Keratinocyte (primary cell): ENCODE data around the gene CCBE1. TPM values are rescaled to one million over a fixed set of nuclear protein-coding genes. Genes with fewer than 3 reads are reported as not detected.

Experiments
- DNase-seq: peaks from one replicate; pipeline ENCODE4 v3.0.0-alpha.2; 2011; ENCODE audit warnings: low read depth, missing footprints, low spot score
- FAIRE-seq: peaks from 2 replicates; lab custom pipeline; 2011; peaks lifted over from hg19 to GRCh38; lab: Jason Lieb, UNC
- H2AFZ ChIP-seq: 2 replicates; pipeline ENCODE4 v1.6.0; 2012; ENCODE audit warnings: low read length, control low read depth, inconsistent platforms; ENCODE audit not compliant: control insufficient read depth
- H3K27ac ChIP-seq: 2 replicates; pipeline ENCODE4 v1.5.1; 2011; ENCODE audit warnings: low read length; ENCODE audit not compliant: control insufficient read depth, insufficient read depth
- H3K27me3 ChIP-seq: 3 replicates; pipeline ENCODE4 v1.6.0; 2011; ENCODE audit warnings: low read length; ENCODE audit not compliant: control insufficient read depth, insufficient read depth; ENCODE audit errors: extremely low read depth
- H3K36me3 ChIP-seq, 2 experiments: 2 replicates in 1 of 2; 3 replicates in 1 of 2; pipeline ENCODE4 v1.5.1; 2011; ENCODE audit warnings: low read length in 2 of 2, mild to moderate bottlenecking in 1 of 2; ENCODE audit not compliant: control insufficient read depth in 2 of 2, insufficient read depth in 2 of 2; ENCODE audit errors: extremely low read depth in 1 of 2
- H3K4me1 ChIP-seq: 3 replicates; pipeline ENCODE4 v1.5.1; 2011; ENCODE audit warnings: low read length; ENCODE audit not compliant: control insufficient read depth, insufficient read depth; ENCODE audit errors: extremely low read depth
- H3K4me2 ChIP-seq: 3 replicates; pipeline ENCODE4 v1.6.0; 2011; ENCODE audit warnings: low read depth, low read length; ENCODE audit not compliant: control insufficient read depth, insufficient read depth; ENCODE audit errors: extremely low read depth
- H3K4me3 ChIP-seq, 3 experiments: fragments of 200-600 bp in 1 of 3; sonication (generic) in 1 of 3; 2 replicates in 2 of 3; 3 replicates in 1 of 3; pipeline ENCODE4 v1.5.1; 2011 to 2016; ENCODE audit warnings: low read length in 3 of 3, mild to moderate bottlenecking in 3 of 3, control low read depth in 2 of 3, inconsistent platforms in 1 of 3, low read depth in 1 of 3, mixed read lengths in 1 of 3, mixed run types in 1 of 3, moderate library complexity in 1 of 3; ENCODE audit not compliant: control insufficient read depth in 2 of 3, insufficient read depth in 2 of 3; ENCODE audit errors: extremely low read depth in 1 of 3
- H3K79me2 ChIP-seq: 2 replicates; pipeline ENCODE4 v1.6.0; 2012; ENCODE audit warnings: low read length; ENCODE audit not compliant: control insufficient read depth, insufficient read depth
- H3K9ac ChIP-seq: 3 replicates; pipeline ENCODE4 v1.6.0; 2011; ENCODE audit warnings: low read length; ENCODE audit not compliant: control insufficient read depth, insufficient read depth; ENCODE audit errors: extremely low read depth
- H3K9me1 ChIP-seq: 3 replicates; pipeline ENCODE4 v1.6.0; 2011; ENCODE audit warnings: low read length; ENCODE audit not compliant: control insufficient read depth, insufficient read depth; ENCODE audit errors: extremely low read depth
- H3K9me3 ChIP-seq: 2 replicates; pipeline ENCODE4 v1.5.1; 2012; ENCODE audit warnings: low read depth, low read length; ENCODE audit not compliant: control insufficient read depth
- H4K20me1 ChIP-seq: 3 replicates; pipeline ENCODE4 v1.6.0; 2011; ENCODE audit warnings: low read length; ENCODE audit not compliant: control insufficient read depth, insufficient read depth; ENCODE audit errors: extremely low read depth
- CTCF ChIP-seq, 3 experiments: IDR thresholded peaks in 1 of 3; conservative IDR thresholded peaks in 1 of 3; optimal IDR thresholded peaks in 1 of 3; 2 replicates in 2 of 3; 3 replicates in 1 of 3; pipeline versions ENCODE3 to v1.5.1; 2011; ENCODE audit warnings: low read length in 3 of 3, mild to moderate bottlenecking in 3 of 3, moderate library complexity in 2 of 3, control low read depth in 1 of 3, inconsistent platforms in 1 of 3; ENCODE audit not compliant: insufficient read depth in 2 of 3; ENCODE audit errors: extremely low read depth in 1 of 3
- EZH2 ChIP-seq: IDR thresholded peaks from one replicate; pipeline ENCODE4 v1.6.1; 2012; ENCODE audit warnings: inconsistent platforms, mild to moderate bottlenecking, low read length, moderate library complexity
- dilution Hi-C: fragments of 300-500 bp; cut with MboI; formaldehyde crosslinking; loops from one replicate; pipeline ENCODE4 v1.7.0; 2020; ENCODE audit warnings: low sequenced_read_pairs; ENCODE audit not compliant: extremely low pct_ligation_motif_present
- polyA plus RNA-seq, 5 experiments: library from polyadenylated mRNA; depleted of rRNA in 3 of 5; stranded (reverse) in 3 of 5; stranded (forward) in 1 of 5; unstranded in 1 of 5; fragments of >200 nt; gene quantifications; 1 replicate in 1 of 5; 2 replicates in 3 of 5; 3 replicates in 1 of 5; pipeline versions ENCODE4 v1.2.1 to v1.2.3, GENCODE V29; 2011 to 2012; ENCODE audit warnings: missing spikeins in 2 of 5, low read depth in 1 of 5, low replicate concordance in 1 of 5

CCBE1 gene
- polyA plus RNA-seq, 1 donor (not counting 4 experiments of a cell fraction or from before 2014, with no cell fraction given), result 20.1 TPM

DNA sequence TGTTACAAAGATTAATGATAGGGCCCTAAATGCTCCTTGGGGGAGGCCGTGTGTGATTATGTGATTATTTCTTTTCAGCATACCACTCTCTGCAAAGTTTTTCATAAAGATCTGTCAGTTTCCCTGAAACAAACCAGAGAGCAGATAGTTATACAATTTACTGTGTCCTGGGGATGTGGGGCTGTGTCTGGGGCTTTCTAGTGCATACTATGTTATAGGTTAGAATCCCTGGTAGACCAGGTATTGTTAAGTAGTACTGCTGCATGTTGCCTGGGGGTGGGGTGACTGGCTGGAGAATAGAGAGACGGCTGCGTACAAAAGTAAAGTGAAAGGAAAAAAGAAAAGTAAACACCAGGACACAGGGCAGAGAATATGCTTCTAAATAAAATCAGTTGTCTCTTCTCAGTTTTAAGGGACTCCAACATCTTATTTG lies 3.3 kb upstream of the CCBE1 start:
- Histone ChIP-seq H3K4me1 (peaks cover 55% of the 10 kb centered on the region), H3K36me3 (no peaks in the 10 kb centered on the region), H3K4me3 (peak overlapping the region in 2 of 3 experiments; percentile 59 to 67), H3K79me2 (peaks cover 4% of the 10 kb centered on the region), H3K27ac (peak overlapping the region; percentile 91), H3K9me1 (peaks cover 3% of the 10 kb centered on the region), H3K9me3 (no peaks in the 10 kb centered on the region), H4K20me1 (no peaks in the 10 kb centered on the region), H3K9ac (peak overlapping the region; percentile 73), H2AFZ (peak overlapping the region; percentile 78), H3K4me2 (peak overlapping the region; percentile 97), H3K27me3 (no peaks in the 10 kb centered on the region)
- TF ChIP-seq EZH2, result no peak
- no peak for TF ChIP-seq CTCF (optimal IDR thresholded peaks at IDR 0.05 in 1 of 3, IDR thresholded peaks at IDR 0.05 in 1 of 3, conservative IDR thresholded peaks at IDR 0.05 in 1 of 3; ENCODE audit: extremely low read depth in 1 of 3, insufficient read depth in 2 of 3, low read length in 3 of 3)
- FAIRE-seq (no peak), DNase-seq (no peak)
- dilution Hi-C loops, result no loop called here

GRCh38 chr18:59699750-59700534 lies 2.7 kb upstream of the CCBE1 start:
- Histone ChIP-seq H3K4me1 (peaks cover 61% of the 10 kb centered on the region), H4K20me1 (no peaks in the 10 kb centered on the region), H3K9me3 (no peaks in the 10 kb centered on the region), H3K27ac (peak overlapping the region; percentile 91), H3K79me2 (peaks cover 9% of the 10 kb centered on the region), H3K36me3 (no peaks in the 10 kb centered on the region), H2AFZ (peak overlapping the region; percentile 78), H3K9me1 (peaks cover 3% of the 10 kb centered on the region), H3K9ac (peak overlapping the region; percentile 73), H3K4me2 (peak overlapping the region; percentile 97), H3K4me3 (peak overlapping the region in 2 of 3 experiments; percentile 59 to 67), H3K27me3 (no peaks in the 10 kb centered on the region)
- DNase-seq, result peak; percentile 72
- dilution Hi-C loops, result no loop called here
- peak; percentile 94 for FAIRE-seq
- no peak for TF ChIP-seq CTCF (optimal IDR thresholded peaks at IDR 0.05 in 1 of 3, IDR thresholded peaks at IDR 0.05 in 1 of 3, conservative IDR thresholded peaks at IDR 0.05 in 1 of 3; ENCODE audit: extremely low read depth in 1 of 3, insufficient read depth in 2 of 3, low read length in 3 of 3)
- no peak for TF ChIP-seq EZH2
